ENCODE data around the gene ALDH5A1. TPM values are rescaled to one million over a fixed set of nuclear protein-coding genes. Genes with fewer than 3 reads are reported as not detected.

Gene ALDH5A1
- total and polyA plus RNA-seq, 2 of the 13 experiments (the other 11 are each of a cell fraction or from before 2014, with no cell fraction given): 12.8 to 32.5 TPM

GRCh38 chr6:24455061-24455460 lies 39.7 kb upstream of the ALDH5A1 start:
- Histone ChIP-seq H3K79me2 (ENCODE audit: insufficient read depth, low read length) (no peaks in the 10 kb centered on the region), H3K4me2 (ENCODE audit: low read depth, low read length) (no peak overlapping the region), H3K27me3 (ENCODE audit: control insufficient read depth in 1 of 2, insufficient read depth in 2 of 2, low read length in 2 of 2) (no peaks in the 10 kb centered on the region), H2AFZ (ENCODE audit: low read length) (no peak overlapping the region), H3K27ac (ENCODE audit: extremely low read length, insufficient read depth, low read length) (no peak overlapping the region), H3K36me3 (replicated peaks in 1 of 2; ENCODE audit: control insufficient read depth in 1 of 2, insufficient read depth in 2 of 2, low read length in 2 of 2) (no peaks in the 10 kb centered on the region), H3K4me3 (replicated peaks in 1 of 3; ENCODE audit: insufficient read depth in 1 of 3, low read depth in 2 of 3, low read length in 3 of 3) (no peak overlapping the region), H4K20me1 (ENCODE audit: insufficient read depth, low read length) (no peaks in the 10 kb centered on the region), H3K9me3 (ENCODE audit: low read length) (no peaks in the 10 kb centered on the region), H3K4me1 (ENCODE audit: insufficient read depth, low read length) (peaks cover 12% of the 10 kb centered on the region), H3K9ac (ENCODE audit: insufficient read depth, low read depth, low read length) (no peak overlapping the region)
- no TSS peak for BruUV-seq (replicated peaks)
- WGBS (ENCODE audit: low lambda C conversion rate): 96% methylated on average over 4 of the region's 4 CpGs
- DNase-seq (ENCODE audit: low spot score): no peak
- no peak for TF ChIP-seq SSRP1 (CRISPR knock-in tag; IDR thresholded peaks at IDR 0.05)
- no peak for TF ChIP-seq ZNF24 (IDR thresholded peaks at IDR 0.05)
- TF ChIP-seq ISX (CRISPR knock-in tag; conservative IDR thresholded peaks at IDR 0.05): no peak
- TF ChIP-seq AKAP8 (CRISPR knock-in tag; IDR thresholded peaks at IDR 0.05): no peak
- TF ChIP-seq XBP1 (CRISPR knock-in tag; IDR thresholded peaks at IDR 0.05): no peak
- TF ChIP-seq ATF7 (IDR thresholded peaks at IDR 0.05): no peak
- no peak for TF ChIP-seq ATF7 (CRISPR knock-in tag; IDR thresholded peaks at IDR 0.05)
- TF ChIP-seq KAT2B (IDR thresholded peaks at IDR 0.05; ENCODE audit: borderline replicate concordance, low read depth, low read length): no peak
- no peak for TF ChIP-seq ZNF383 (CRISPR knock-in tag; IDR thresholded peaks at IDR 0.05; ENCODE audit: borderline replicate concordance)
- TF ChIP-seq PRMT3 (CRISPR knock-in tag; IDR thresholded peaks at IDR 0.05; ENCODE audit: borderline replicate concordance, low read depth): no peak
- no peak for TF ChIP-seq ZFYVE20 (CRISPR knock-in tag; IDR thresholded peaks at IDR 0.05; ENCODE audit: borderline replicate concordance, low read depth)
- no peak for TF ChIP-seq ZKSCAN5 (CRISPR knock-in tag; IDR thresholded peaks at IDR 0.05)
- no peak for TF ChIP-seq ZNF3 (CRISPR knock-in tag; IDR thresholded peaks at IDR 0.05)
- TF ChIP-seq TCF7L2 (IDR thresholded peaks at IDR 0.05; ENCODE audit: low read depth, low read length): no peak
- ChIA-PET CTCF (ENCODE audit: low intra/inter-chr PET ratio, low total read pairs) (no interaction called here), POLR2A (no interaction called here)
- no peak for ATAC-seq
- intact Hi-C loops (cut with micrococcal nuclease; ENCODE audit: unreplicated experiment) (no loop called here), in situ Hi-C loops (cut with HindIII; ENCODE audit: extremely low pct_ligation_motif_present, low pct_unique_long_range_greater_than_20kb) (no loop called here)
- no peak for FAIRE-seq

All from HepG2 (cell line).